ENCODE results near the gene PZP.

DNA sequence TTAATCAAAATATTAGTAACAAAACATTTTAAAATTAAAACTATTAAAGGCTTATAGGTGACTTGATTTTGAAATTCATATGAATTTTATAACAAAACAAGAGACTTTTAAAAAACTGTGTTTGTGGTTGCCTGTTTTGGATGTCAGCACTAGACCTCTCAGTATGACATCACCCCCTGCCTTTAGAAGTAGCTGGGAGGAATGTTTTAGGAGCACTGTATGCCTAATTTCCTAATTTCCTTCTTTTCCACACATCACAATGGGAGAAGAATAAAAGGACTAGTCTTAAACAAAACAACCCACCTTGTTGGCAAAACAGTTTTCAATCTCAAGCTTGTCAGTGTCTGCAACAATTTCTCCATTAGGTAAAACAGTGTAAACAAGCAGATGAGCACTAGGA is 48.1 kb upstream of the PZP start:
- TF ChIP-seq, protein P1, sequence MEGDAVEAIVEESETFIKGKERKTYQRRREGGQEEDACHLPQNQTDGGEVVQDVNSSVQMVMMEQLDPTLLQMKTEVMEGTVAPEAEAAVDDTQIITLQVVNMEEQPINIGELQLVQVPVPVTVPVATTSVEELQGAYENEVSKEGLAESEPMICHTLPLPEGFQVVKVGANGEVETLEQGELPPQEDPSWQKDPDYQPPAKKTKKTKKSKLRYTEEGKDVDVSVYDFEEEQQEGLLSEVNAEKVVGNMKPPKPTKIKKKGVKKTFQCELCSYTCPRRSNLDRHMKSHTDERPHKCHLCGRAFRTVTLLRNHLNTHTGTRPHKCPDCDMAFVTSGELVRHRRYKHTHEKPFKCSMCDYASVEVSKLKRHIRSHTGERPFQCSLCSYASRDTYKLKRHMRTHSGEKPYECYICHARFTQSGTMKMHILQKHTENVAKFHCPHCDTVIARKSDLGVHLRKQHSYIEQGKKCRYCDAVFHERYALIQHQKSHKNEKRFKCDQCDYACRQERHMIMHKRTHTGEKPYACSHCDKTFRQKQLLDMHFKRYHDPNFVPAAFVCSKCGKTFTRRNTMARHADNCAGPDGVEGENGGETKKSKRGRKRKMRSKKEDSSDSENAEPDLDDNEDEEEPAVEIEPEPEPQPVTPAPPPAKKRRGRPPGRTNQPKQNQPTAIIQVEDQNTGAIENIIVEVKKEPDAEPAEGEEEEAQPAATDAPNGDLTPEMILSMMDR (IDR thresholded peaks at IDR 0.05; ENCODE audit: insufficient read depth, low read length), result no peak
- no peak for TF ChIP-seq SPI1 (IDR thresholded peaks at IDR 0.05; ENCODE audit: borderline replicate concordance, low read depth)
- no peak for TF ChIP-seq POLR2AphosphoS5 (IDR thresholded peaks at IDR 0.05; ENCODE audit: low read depth)
- TF ChIP-seq, protein P2, sequence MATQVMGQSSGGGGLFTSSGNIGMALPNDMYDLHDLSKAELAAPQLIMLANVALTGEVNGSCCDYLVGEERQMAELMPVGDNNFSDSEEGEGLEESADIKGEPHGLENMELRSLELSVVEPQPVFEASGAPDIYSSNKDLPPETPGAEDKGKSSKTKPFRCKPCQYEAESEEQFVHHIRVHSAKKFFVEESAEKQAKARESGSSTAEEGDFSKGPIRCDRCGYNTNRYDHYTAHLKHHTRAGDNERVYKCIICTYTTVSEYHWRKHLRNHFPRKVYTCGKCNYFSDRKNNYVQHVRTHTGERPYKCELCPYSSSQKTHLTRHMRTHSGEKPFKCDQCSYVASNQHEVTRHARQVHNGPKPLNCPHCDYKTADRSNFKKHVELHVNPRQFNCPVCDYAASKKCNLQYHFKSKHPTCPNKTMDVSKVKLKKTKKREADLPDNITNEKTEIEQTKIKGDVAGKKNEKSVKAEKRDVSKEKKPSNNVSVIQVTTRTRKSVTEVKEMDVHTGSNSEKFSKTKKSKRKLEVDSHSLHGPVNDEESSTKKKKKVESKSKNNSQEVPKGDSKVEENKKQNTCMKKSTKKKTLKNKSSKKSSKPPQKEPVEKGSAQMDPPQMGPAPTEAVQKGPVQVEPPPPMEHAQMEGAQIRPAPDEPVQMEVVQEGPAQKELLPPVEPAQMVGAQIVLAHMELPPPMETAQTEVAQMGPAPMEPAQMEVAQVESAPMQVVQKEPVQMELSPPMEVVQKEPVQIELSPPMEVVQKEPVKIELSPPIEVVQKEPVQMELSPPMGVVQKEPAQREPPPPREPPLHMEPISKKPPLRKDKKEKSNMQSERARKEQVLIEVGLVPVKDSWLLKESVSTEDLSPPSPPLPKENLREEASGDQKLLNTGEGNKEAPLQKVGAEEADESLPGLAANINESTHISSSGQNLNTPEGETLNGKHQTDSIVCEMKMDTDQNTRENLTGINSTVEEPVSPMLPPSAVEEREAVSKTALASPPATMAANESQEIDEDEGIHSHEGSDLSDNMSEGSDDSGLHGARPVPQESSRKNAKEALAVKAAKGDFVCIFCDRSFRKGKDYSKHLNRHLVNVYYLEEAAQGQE (IDR thresholded peaks at IDR 0.05; ENCODE audit: insufficient replicate concordance, low read depth), result no peak
- no peak for TF ChIP-seq GABPA (IDR thresholded peaks at IDR 0.05; ENCODE audit: low read depth)
